ENCODE results near the gene PAK1. TPM values are rescaled to one million over a fixed set of nuclear protein-coding genes. Genes with fewer than 3 reads are reported as not detected.

The PAK1 gene
- total RNA-seq, 1 donor from 2014 or later, result 127 TPM

GRCh38 chr11:77284476-77285468 lies 189.1 kb downstream of the PAK1 start:
- Mint-ChIP-seq H3K4me1 (ENCODE audit: low read depth) (no peaks in the 10 kb centered on the region), H3K36me3 (ENCODE audit: insufficient read depth) (no peaks in the 10 kb centered on the region), H3K9me3 (ENCODE audit: low read depth) (no peaks in the 10 kb centered on the region), H3K27ac (no peak overlapping the region), H3K27me3 (no peaks in the 10 kb centered on the region), H3K4me3 (ENCODE audit: low read depth) (no peak overlapping the region)
- no peak for TF ChIP-seq CTCF (IDR thresholded peaks at IDR 0.05; ENCODE audit: unreplicated experiment)
- DNase-seq (ENCODE audit: low spot score, unreplicated experiment), result no peak

DNA sequence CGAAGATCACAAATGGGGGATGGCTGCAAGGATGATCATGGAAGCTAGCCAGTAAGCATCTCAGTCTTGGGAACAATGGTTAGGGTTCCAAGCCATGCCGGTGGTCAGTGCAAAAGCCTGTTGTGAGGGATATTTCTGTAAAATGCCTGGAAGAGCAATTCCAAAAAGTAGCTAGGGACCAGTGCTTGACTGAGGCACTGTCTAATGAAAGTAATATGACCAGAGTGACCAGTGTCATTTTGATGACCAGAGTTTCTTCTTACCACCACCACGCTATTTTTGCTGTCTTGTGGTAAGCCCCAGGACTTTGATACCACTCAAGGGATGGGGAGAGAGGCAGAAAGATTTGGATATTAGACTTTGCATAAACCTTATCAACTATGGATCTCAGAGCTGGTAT lies 190.8 kb downstream of the PAK1 start:
- H3K27ac Mint-ChIP-seq, result no peak overlapping the region
- no peaks in the 10 kb centered on the region for H3K36me3 Mint-ChIP-seq (ENCODE audit: insufficient read depth)
- no peak for TF ChIP-seq CTCF (IDR thresholded peaks at IDR 0.05; ENCODE audit: unreplicated experiment)
- no peaks in the 10 kb centered on the region for H3K4me1 Mint-ChIP-seq (ENCODE audit: low read depth)
- H3K27me3 Mint-ChIP-seq, result no peaks in the 10 kb centered on the region
- no peaks in the 10 kb centered on the region for H3K9me3 Mint-ChIP-seq (ENCODE audit: low read depth)
- DNase-seq (ENCODE audit: low spot score, unreplicated experiment), result no peak
- no peak overlapping the region for H3K4me3 Mint-ChIP-seq (ENCODE audit: low read depth)

- Mint-ChIP-seq H3K36me3 (ENCODE audit: insufficient read depth) (no peaks in the 10 kb centered on the region), H3K27me3 (no peaks in the 10 kb centered on the region), H3K9me3 (ENCODE audit: low read depth) (no peaks in the 10 kb centered on the region), H3K27ac (no peak overlapping the region), H3K4me3 (ENCODE audit: low read depth) (no peak overlapping the region), H3K4me1 (ENCODE audit: low read depth) (no peaks in the 10 kb centered on the region)
- DNase-seq (ENCODE audit: low spot score, unreplicated experiment), result no peak
- no peak for TF ChIP-seq CTCF (IDR thresholded peaks at IDR 0.05; ENCODE audit: unreplicated experiment)
Observed at GRCh38 chr11:77278595-77279506, 195.0 kb downstream of the PAK1 start.

GRCh38 chr11:77276271-77276670 lies 197.6 kb downstream of the PAK1 start:
- Mint-ChIP-seq H3K36me3 (ENCODE audit: insufficient read depth) (no peaks in the 10 kb centered on the region), H3K9me3 (ENCODE audit: low read depth) (no peaks in the 10 kb centered on the region), H3K27ac (no peak overlapping the region), H3K27me3 (peaks cover 4% of the 10 kb centered on the region), H3K4me1 (ENCODE audit: low read depth) (no peaks in the 10 kb centered on the region), H3K4me3 (ENCODE audit: low read depth) (no peak overlapping the region)
- no peak for TF ChIP-seq CTCF (IDR thresholded peaks at IDR 0.05; ENCODE audit: unreplicated experiment)
- DNase-seq (ENCODE audit: low spot score, unreplicated experiment), result no peak

Other genes with a start within 250 kb of the PAK1 start
- gene GDPD4, start 172.4 kb downstream of the PAK1 start, total RNA-seq, result not detected in 2 replicates
- 2.2 and 2.3 TPM in 2 replicates for gene AQP11, start 115.9 kb upstream of the PAK1 start, total RNA-seq
- gene CLNS1A, start 163.7 kb upstream of the PAK1 start, total RNA-seq, result 142 and 146 TPM in 2 replicates